ENCODE data around the gene UPK1A.

DNA sequence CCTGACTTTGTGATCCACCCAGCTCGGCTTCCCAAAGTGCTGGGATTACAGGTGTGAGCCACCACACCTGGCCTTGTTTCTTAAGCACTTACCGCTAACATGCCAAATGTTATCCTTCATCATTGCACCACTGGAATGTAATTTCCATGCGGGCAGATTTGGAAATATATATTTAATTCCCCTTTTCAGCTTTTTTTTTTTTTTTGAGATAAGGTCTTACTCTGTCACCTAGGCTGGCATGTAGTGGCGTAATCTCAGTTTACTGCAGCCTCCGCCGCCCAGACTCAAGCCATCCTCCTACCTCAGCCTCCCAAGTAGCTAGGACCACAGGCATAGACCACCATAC is 4.3 kb upstream of the UPK1A start:
- TF ChIP-seq, protein P1, sequence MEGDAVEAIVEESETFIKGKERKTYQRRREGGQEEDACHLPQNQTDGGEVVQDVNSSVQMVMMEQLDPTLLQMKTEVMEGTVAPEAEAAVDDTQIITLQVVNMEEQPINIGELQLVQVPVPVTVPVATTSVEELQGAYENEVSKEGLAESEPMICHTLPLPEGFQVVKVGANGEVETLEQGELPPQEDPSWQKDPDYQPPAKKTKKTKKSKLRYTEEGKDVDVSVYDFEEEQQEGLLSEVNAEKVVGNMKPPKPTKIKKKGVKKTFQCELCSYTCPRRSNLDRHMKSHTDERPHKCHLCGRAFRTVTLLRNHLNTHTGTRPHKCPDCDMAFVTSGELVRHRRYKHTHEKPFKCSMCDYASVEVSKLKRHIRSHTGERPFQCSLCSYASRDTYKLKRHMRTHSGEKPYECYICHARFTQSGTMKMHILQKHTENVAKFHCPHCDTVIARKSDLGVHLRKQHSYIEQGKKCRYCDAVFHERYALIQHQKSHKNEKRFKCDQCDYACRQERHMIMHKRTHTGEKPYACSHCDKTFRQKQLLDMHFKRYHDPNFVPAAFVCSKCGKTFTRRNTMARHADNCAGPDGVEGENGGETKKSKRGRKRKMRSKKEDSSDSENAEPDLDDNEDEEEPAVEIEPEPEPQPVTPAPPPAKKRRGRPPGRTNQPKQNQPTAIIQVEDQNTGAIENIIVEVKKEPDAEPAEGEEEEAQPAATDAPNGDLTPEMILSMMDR (IDR thresholded peaks at IDR 0.05; ENCODE audit: extremely low read depth in 1 of 2, insufficient read depth in 1 of 2, low read depth in 1 of 2, low read length in 2 of 2) = no peak
- no peak for TF ChIP-seq POLR2A (IDR thresholded peaks at IDR 0.05; ENCODE audit: low read depth, low read length)
- no peak for TF ChIP-seq POLR2AphosphoS5 (IDR thresholded peaks at IDR 0.05; ENCODE audit: insufficient read depth, low read depth, low read length)
- no peak for TF ChIP-seq FOS (IDR thresholded peaks at IDR 0.05; ENCODE audit: borderline replicate concordance, insufficient read depth, low read length)
- TF ChIP-seq, protein P2, sequence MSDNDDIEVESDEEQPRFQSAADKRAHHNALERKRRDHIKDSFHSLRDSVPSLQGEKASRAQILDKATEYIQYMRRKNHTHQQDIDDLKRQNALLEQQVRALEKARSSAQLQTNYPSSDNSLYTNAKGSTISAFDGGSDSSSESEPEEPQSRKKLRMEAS (IDR thresholded peaks at IDR 0.05; ENCODE audit: insufficient read depth, insufficient read length) = no peak
- no peak for TF ChIP-seq MYC (IDR thresholded peaks at IDR 0.05; ENCODE audit: low read depth, low read length)
- TF ChIP-seq EZH2 (IDR thresholded peaks at IDR 0.05; ENCODE audit: borderline replicate concordance, low read depth, low read length, severe bottlenecking) = no peak
- TF ChIP-seq GATA2 (IDR thresholded peaks at IDR 0.05; ENCODE audit: insufficient read depth, insufficient read length, low read depth, low read length) = no peak
- TF ChIP-seq JUN (IDR thresholded peaks at IDR 0.05; ENCODE audit: borderline replicate concordance, insufficient read depth, insufficient read length, low read depth) = no peak
